ENCODE measurements around the gene POLR2L. TPM values are rescaled to one million over a fixed set of nuclear protein-coding genes. Genes with fewer than 3 reads are reported as not detected.
A peak's percentile ranks its signal among the peaks of the same experiment; 100 is the strongest.

Gene POLR2L
- total and polyA plus RNA-seq, 12 donors: 26.2 to 206 (median 109) TPM

- peak overlapping the region; percentile 59 to 98 (median 84) for H3K4me3 ChIP-seq
- intact Hi-C loops (cut with DNase I): no loop called here
- TF ChIP-seq POLR2A (IDR thresholded peaks at IDR 0.05): peak; percentile 45 to 91
- TF ChIP-seq CTCF (IDR thresholded peaks at IDR 0.05): no peak
- H3K27ac ChIP-seq: peak overlapping the region; percentile 71 to 98 (median 96)
- H3K27me3 ChIP-seq: no peaks in the 10 kb centered on the region
- 1 to 10% (median 3%) methylated on average over 2 to 47 of the region's 47 CpGs for WGBS, 4 donors
- DNase-seq: peak; percentile 92 to 98 (median 98)
- H3K4me1 ChIP-seq (replicated peaks in 1 of 2): peaks cover 31 to 34% of the 10 kb centered on the region in 2 donors
- H3K36me3 ChIP-seq (replicated peaks in 1 of 2): peaks cover 0 to 27% of the 10 kb centered on the region in 2 donors
- H3K9me3 ChIP-seq (replicated peaks in 1 of 3): no peaks in the 10 kb centered on the region
Observed at GRCh38 chr11:819943-820649, 22.2 kb downstream of the POLR2L start.

- intact Hi-C loops (cut with DNase I): no loop called here
- WGBS, 4 donors: 0 to 1% methylated on average over 90 to 96 of the region's 96 CpGs; no CpG with 5 or more reads in 2 of the 4 donors
Observed at GRCh38 chr11:819129-819931, 23.0 kb downstream of the POLR2L start.

GRCh38 chr11:818396-819128 is 23.8 kb downstream of the POLR2L start, which contains the start of gene PNPLA2:
PNPLA2 (plus strand) TSS chr11:818914; CDS start chr11:819719, 805 bp downstream.
- peak within 1 kb of the TSS; percentile 59 to 98 (median 84) for H3K4me3 ChIP-seq
- peaks cover 0 to 14% of the 10 kb centered on the region in 2 donors for H3K36me3 ChIP-seq (replicated peaks in 1 of 2)
- H3K9me3 ChIP-seq (replicated peaks in 1 of 3): no peaks in the 10 kb centered on the region
- DNase-seq: peak in 4 of 7 donors; percentile 39 to 68 (median 58)
- peak within 1 kb of the TSS; percentile 71 to 98 (median 96) for H3K27ac ChIP-seq
- WGBS, 4 donors: 15 to 35% (median 17%) methylated on average over 10 to 20 of the region's 20 CpGs
- H3K4me1 ChIP-seq (replicated peaks in 1 of 2): peaks cover 31 to 34% of the 10 kb centered on the region in 2 donors
- TF ChIP-seq CTCF (IDR thresholded peaks at IDR 0.05) (no peak), POLR2A (IDR thresholded peaks at IDR 0.05) (peak in 1 of 2 donors; percentile 15)
- H3K27me3 ChIP-seq: no peaks in the 10 kb centered on the region
- intact Hi-C loops (cut with DNase I): no loop called here

More at GRCh38 chr11:819129-819931, 23.0 kb downstream of the POLR2L start:
- Histone ChIP-seq H3K4me3 (peak overlapping the region; percentile 59 to 98 (median 84)), H3K9me3 (replicated peaks in 1 of 3) (no peaks in the 10 kb centered on the region), H3K36me3 (replicated peaks in 1 of 2) (peaks cover 0 to 20% of the 10 kb centered on the region in 2 donors), H3K27me3 (no peaks in the 10 kb centered on the region), H3K27ac (peak overlapping the region; percentile 71 to 98 (median 96)), H3K4me1 (replicated peaks in 1 of 2) (peaks cover 31 to 34% of the 10 kb centered on the region in 2 donors)
- DNase-seq: peak; percentile 89 to 96 (median 92)
- TF ChIP-seq CTCF (IDR thresholded peaks at IDR 0.05) (peak in 4 of 6 experiments; percentile 25 to 52 (median 38)), POLR2A (IDR thresholded peaks at IDR 0.05) (peak; percentile 79 to 95)

Data from adrenal gland (tissue), 12 donors.